ENCODE data around the gene PPFIA4.

GRCh38 chr1:203056516-203056915 lies 30.2 kb downstream of the PPFIA4 start:
- TF ChIP-seq, protein P1, sequence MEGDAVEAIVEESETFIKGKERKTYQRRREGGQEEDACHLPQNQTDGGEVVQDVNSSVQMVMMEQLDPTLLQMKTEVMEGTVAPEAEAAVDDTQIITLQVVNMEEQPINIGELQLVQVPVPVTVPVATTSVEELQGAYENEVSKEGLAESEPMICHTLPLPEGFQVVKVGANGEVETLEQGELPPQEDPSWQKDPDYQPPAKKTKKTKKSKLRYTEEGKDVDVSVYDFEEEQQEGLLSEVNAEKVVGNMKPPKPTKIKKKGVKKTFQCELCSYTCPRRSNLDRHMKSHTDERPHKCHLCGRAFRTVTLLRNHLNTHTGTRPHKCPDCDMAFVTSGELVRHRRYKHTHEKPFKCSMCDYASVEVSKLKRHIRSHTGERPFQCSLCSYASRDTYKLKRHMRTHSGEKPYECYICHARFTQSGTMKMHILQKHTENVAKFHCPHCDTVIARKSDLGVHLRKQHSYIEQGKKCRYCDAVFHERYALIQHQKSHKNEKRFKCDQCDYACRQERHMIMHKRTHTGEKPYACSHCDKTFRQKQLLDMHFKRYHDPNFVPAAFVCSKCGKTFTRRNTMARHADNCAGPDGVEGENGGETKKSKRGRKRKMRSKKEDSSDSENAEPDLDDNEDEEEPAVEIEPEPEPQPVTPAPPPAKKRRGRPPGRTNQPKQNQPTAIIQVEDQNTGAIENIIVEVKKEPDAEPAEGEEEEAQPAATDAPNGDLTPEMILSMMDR (IDR thresholded peaks at IDR 0.05), result no peak
- TF ChIP-seq POLR2A (IDR thresholded peaks at IDR 0.05), result no peak
